ENCODE results near the gene MYO19. TPM values are rescaled to one million over a fixed set of nuclear protein-coding genes. Genes with fewer than 3 reads are reported as not detected.

The MYO19 gene
- total RNA-seq, 2 donors from 2014 or later: 98.8 to 171 TPM

Other genes with a start within 250 kb of the MYO19 start
- gene TBC1D3G, start 211.0 kb downstream of the MYO19 start, total RNA-seq: not detected
- not detected for gene TBC1D3H, start 146.4 kb downstream of the MYO19 start, total RNA-seq
- 10 to 100 TPM; 47.9 to 57.6 TPM for gene ZNHIT3, start 48.2 kb downstream of the MYO19 start, total RNA-seq
- gene PIGW, start 119 bp upstream of the MYO19 start, total RNA-seq: 10 to 100 TPM in 1 of 2 donors, 1 to 10 TPM in 1; 9.0 to 22.2 TPM
- 10 to 100 TPM; 84.2 to 95.7 TPM for gene GGNBP2, start 10.1 kb upstream of the MYO19 start, total RNA-seq
- 1 to 10 TPM; 3.8 to 6.4 TPM for gene DHRS11, start 57.0 kb upstream of the MYO19 start, total RNA-seq
- 10 to 100 TPM; 11.3 to 18.2 TPM for gene MRM1, start 66.7 kb upstream of the MYO19 start, total RNA-seq

Measured in activated T-helper 17 cell treated with anti-CD3 and anti-CD28 coated beads, Interleukin-2, amount 50 U/mL, for 72 hours (primary cell).